SK-MEL-5 (cell line): ENCODE measurements around the gene PDLIM7. TPM values are rescaled to one million over a fixed set of nuclear protein-coding genes. Genes with fewer than 3 reads are reported as not detected.

Source experiments
- DNase-seq: peaks from one replicate; pipeline ENCODE4 v3.0.0-alpha.2; 2016; ENCODE audit warnings: low read depth, low spot score
- in situ Hi-C: cut with HindIII; loops from 2 replicates; pipeline ENCODE4 v1.10.0; 2016; ENCODE audit warnings: low sequenced_read_pairs, high pct_unique_total_duplicates, low pct_unique_long_range_greater_than_20kb
- total RNA-seq: library from RNA; depleted of rRNA; stranded (reverse); fragments of >200 nt; shearing (Covaris generic); gene quantifications from 2 replicates; pipeline ENCODE4 v1.2.3, GENCODE V29; 2014

The PDLIM7 gene
- total RNA-seq, 1 experiment from 2014 or later, result 15.8 TPM

DNA sequence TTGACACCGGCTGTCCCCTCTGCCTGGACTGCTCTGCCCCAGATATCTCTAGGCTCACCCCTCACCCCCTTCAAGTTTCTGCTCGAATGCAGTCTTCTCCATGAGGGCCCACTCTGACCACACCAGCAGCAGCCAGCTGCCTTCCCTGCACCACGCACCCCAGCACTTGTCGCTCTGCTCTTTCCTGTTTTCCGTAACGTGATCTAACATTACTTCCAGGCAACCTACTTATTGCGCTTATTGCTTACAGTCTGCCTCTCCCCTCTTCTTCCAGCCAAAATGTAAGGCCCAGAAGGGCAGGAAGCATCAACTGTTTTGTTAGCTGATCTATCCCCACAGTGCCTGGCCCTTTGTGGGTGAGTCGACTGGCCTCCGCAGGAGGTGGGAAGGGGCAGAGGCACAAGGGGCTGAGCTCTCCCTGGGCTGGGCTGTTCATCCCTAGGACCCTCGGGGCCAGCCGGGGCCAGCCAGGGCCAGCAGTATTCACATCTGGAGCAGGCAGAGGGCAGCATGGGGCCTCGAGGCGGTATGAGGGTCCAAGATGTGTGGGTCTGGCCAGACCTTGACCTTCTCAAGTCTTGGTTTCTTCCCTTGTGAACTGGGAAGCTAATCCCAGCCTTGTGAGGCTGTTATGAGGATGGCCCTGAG lies 12.4 kb downstream of the PDLIM7 start:
- no peak for DNase-seq
- in situ Hi-C loops, result no loop called here

DNA sequence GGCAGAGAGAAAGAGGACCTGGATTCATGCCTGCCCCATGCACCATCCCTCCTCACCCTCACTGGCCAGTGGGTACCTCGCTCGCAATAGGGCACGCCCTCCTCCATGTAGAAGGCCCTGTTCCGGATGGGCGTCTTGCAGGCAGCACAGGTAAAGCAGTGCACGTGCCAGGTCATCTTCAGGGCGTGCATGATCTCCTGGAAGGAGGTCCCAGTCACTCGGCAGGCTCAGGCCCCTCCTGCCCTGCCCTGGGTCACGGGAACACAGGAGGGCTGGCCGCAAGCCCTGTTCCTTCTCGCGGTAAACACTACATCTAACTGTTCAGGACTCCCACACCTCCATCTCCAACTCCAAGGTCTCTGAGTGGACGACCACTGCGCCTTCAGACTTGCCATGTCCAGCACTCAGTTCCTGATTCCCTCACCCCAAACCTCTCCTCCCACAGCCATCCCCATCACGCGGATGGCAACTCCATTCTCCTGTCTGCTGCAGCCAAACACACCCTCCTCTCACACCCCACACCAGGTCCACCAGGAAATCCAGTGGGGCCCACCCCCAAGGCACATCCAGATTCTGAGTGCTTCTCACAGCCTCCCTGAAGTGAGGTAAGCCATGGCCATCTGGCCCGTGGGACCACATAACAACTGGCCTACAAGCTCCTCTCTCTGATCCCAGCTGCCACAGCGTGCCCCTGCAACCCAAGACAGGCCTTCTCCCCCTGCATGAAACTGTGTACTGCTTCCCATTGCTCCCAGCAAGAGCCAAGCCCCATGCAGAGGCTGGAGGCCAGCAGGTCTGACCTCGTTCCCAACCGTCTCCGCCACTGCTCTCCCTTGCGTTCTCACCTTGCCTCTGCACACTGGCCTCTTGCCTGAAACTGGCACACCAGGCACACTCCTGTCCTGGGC lies 13.2 kb downstream of the PDLIM7 start:
- in situ Hi-C loops, result no loop called here
- no peak for DNase-seq

DNA sequence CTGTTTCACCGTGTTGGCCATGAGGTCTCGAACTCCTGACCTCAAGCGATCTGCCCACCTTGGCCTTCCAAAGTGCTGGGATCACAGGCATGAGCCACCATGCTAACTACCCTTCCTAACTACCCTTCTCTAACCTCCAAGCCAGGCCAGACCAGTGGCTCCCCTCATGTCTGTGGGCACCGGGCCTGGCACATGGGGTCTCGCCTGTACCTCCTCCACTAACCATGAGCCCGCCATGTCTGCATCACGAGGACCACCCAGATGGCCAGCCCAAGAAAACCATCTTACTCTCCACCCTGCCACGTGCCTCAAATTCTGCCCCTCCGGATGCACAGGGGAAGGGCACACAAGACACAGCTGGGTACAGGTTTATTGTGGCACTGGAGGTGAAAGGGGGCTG lies 14.4 kb downstream of the PDLIM7 start:
- no peak for DNase-seq
- in situ Hi-C loops, result no loop called here

DNA sequence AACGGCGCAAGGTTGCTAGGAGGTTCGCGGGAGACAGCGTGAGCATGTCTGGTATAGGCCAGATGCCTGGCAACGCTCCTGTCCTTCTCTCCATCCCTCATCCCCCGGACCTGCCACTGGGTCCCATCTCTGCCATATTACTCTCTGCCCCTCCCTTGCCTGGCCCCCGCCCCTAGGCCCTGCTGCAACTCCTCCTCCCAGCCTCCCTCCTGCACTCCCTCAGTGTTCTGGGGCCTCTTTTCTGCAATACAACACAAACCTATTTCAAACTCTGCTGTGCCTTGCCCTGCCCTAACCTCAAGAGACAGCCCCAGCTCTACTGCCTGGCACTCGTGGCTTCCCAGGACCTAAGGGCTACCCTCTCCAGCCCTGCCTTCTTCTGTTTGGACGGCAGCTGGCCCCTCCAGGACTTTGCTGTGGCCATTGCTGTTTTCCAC lies 15.0 kb downstream of the PDLIM7 start:
- no peak for DNase-seq
- in situ Hi-C loops, result no loop called here

DNA sequence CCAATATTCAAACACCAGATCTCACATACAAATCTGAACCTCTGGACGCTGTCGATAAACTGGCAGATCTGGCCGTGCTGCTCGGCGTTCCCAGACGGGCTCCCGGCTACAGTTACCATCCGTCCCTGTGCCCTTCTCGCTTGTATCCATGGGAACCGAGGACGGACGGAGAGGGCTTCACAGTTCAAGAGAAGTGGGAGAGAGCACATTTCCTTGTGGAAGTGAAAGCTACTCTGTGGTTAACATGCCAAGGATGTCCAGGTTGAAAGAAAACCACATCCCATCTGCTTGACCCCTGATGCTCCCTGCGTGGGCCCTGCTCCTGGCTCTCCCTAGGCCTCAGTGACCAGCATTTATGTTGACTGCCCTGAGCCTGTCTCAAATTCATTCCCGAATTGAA lies 17.6 kb downstream of the PDLIM7 start:
- in situ Hi-C loops, result no loop called here
- no peak for DNase-seq

DNA sequence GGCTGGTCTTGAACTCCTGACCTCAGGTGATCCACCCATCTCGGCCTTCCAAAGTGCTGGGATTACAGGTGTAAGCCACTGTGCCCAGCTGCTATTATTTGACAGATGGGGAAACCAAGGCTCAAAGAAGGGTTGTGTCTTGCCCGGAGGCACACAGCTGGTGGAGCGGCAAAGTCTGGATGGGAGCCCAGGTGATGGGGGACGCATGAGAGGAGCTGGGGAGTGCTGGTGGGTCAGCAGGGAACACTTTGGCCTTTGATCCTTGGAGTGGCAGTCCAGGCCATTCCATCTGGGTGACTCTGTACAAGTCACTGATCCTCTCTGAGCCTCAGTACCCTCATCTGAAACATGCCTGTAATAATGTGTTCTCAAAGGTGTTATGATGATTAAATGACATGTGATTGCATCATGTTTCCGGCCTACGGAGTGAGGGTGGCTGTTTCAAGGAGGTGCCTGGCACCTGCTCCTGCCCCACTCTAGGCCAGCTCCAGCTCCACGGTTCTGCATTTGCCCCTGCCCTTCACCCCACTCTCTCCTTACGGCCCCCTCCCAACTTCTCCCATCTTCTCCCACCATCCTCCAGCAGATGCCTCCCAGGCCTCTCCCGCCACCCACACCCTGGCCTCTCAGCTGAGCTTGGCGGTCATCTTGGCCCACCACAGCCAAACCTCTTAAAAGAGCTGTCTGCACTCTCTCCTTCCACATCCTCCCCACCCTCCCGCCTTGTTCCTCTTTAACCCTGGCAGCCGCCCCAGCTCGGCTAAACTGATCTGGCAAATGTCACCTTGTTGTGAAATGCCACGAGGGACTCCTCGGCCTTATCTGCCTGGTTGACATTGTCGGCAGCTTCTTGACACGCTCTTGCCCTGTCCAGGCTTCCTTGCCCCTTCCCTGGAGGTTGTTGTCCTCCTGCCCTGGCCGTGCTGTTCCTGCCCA lies 18.4 kb downstream of the PDLIM7 start:
- no peak for DNase-seq
- in situ Hi-C loops, result no loop called here

DNA sequence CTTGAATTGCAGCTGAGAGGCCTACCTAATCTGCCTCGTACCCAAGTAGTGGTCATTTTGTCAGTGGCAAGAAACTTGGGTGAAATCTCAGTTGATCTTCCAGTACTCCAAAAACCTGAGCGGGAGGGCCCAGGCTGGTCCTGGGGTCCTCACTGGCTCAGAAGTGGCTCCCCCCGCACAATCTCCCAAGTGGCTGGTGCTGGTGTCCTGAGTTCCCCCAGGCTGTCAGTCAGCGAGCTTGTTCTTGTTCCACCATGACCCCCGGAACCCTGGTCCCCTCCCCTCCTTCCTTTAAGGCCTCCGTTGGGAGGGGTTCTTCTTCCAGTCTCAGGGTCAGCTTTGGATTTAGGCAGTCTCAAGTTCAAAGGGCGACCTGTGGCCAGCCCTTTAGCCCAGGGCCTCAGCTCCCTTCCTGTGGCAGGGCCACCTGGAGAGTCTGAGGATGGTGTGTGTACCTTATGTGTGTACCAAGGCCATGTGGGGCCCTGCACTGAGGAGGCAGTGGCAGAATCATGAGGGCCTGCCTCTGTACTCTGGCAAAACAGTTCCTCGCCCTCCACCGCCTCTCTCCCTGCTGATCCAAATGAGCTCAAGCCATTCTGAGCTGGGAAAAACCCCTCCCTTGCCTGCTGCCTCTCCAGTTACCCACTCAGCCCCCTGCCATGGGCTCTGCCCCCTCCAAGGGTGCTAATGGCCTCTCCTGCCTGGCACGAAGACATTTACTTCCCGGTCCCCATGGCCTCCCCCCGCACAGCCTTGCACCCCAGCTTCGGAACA lies 19.5 kb downstream of the PDLIM7 start:
- no peak for DNase-seq
- in situ Hi-C loops, result no loop called here

DNA sequence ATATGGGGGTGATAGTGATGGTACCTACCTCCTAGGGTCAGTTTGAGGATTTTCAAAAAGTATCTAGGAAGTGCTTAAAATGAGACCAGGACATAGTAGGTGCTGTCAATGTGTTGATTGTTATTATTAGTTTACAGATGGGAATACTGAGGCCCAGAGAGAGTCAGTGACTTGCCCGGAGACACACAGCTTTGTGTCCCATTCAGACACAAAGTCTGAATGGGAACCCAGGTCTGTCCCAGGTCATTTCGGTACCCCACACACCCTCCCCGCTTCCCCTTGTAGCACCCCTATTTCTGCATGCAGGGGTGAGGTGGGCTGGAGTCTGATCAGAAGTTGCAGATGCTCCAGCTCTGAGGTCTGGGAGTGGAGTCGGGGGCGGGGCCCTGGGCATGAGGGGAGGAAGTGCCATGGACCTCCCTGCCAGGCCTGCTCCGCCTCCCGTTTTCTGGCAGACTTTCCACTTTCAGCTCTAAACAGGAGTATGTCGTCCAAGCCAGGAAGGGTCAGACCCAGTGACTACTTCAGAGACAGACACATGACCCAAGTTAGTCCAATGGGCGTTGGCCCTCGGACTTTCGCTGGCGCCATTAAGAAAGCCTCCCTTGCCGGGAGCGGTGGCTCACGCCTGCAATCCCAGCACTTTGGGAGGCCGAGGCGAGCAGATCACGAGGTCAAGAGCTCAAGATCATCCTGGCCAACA lies 20.7 kb downstream of the PDLIM7 start:
- no peak for DNase-seq
- in situ Hi-C loops, result no loop called here

DNA sequence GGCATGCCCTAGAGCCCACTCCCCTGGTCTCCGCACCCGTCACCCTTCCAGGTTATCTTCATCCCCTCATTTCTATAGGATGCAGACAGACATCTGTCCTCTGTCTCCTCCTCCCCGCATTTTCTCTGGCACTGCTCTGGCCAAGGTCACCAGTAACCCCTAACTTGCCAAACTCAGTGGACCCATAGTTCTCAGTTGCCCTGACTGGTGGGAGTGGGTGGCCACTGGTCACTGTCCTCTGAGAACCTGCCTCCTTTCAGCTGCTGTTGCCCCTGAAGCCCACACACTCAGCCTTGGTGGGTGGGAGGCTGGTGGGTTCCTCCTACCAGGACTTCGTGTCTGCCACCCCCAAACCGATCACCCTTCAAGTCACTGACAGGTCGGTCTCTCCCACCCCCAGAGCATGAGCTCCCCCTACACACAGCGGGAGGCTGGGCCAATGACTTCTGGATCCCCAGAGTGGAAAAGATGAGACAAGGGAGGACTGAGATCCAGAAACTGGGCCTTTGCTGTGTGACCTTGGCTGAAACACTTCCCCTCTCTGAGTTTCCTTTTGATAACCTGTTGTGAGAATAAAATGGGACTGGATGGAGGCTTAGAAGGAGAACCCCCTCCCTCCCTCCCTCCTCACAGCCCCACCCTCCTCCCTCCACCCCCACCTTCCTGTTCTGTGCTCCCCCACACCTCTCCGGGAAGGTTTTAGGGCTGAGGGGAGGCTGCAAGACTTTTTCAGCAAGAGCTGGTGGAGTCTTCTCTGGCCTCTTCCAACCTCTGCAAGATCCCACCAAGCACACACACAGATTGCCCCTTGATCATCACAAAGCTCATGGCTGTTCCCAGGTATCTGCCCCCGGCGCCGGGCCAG lies 21.6 kb downstream of the PDLIM7 start:
- in situ Hi-C loops, result no loop called here
- no peak for DNase-seq

DNA sequence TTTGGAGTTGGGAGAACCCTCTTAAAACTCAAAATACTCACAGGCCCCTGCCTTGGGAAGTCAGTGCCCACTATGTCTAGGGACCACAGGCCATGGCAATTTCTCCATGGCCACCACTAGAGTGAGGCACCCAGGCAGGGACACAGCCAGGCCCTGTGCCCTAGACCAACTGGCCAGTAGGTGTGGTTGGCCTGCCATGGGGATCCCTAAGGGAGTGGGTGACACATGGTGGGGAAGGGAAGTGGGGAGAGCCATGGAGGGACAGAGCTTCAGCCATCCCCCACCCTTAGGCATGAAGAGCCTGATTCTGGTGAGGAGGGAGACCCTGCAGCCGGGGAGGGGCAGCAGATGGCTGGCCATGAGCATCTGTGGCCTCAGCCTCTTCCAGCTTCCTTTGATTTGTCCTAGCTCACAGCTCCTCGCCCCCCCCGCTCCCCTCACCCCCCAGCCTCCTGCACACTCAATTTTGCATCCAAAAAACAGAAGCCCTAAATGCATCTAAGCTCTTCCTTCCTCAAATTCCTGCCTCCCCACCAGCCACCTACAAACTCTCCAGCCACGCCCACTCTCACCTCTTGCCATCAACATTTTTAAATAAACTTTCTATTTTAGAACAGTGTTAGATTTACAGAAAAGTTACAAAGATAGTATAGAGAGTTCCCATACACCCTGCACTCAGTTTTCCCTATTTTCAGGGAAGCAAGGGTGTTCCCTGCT lies 22.4 kb downstream of the PDLIM7 start:
- no peak for DNase-seq
- in situ Hi-C loops, result no loop called here

DNA sequence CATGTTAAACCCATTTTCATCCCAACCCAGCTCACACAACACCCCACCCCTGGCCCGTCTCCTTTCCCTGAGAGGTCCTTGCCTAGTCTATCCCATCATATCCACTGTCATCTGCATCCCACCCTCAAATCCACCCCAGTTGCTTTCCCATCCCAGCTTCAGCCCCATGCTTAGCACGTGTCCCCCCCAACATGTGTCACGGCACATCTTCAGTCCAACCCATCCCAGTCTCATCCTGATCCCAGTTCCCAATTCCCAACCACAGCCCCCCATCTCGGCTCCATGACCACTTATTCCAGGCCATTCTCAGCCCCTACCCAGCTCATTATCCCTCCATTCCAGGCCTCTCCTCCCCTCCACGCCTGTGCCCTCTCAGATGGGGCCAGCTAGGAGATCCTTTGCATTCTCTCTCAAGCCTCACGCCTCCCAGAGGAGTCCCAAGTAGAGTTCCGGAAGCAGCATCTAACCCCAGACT lies 23.4 kb downstream of the PDLIM7 start:
- in situ Hi-C loops, result no loop called here
- DNase-seq, result no peak

DNA sequence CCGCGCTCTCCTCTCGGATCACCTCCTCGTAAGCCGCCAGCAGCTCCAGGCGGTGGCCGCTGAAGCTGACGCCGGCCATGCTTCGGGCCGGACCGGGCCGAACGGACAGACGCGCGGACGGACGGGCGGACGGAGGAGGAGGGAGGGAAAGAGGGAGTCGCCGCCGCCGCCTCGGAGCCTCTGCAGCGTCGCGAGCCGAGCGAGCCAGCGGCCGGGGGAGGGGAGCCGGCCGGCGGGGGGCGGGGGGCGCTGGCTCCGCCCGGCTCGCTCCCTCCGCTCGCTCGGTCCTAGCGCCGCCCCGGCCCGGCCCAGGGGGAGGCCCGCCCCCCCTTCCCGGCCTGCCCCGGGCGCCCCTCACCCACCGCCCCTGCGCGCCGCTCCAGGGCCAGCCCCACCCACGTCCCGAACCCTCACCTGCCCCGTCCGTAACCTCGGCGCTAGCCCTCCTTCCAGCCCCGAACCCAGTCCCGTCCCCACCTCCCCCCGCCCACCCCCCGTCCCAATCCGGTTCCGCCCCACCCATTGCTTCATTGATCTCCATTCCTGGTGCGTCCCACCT lies 23.9 kb downstream of the PDLIM7 start, which contains the start of gene DBN1:
Gene DBN1 (minus strand): TSS at position 192 of the 559 bp plus-strand sequence. CDS start 113 bp downstream, at position 79.
- peak; percentile 41 for DNase-seq
- in situ Hi-C loops, result no loop called here

DNA sequence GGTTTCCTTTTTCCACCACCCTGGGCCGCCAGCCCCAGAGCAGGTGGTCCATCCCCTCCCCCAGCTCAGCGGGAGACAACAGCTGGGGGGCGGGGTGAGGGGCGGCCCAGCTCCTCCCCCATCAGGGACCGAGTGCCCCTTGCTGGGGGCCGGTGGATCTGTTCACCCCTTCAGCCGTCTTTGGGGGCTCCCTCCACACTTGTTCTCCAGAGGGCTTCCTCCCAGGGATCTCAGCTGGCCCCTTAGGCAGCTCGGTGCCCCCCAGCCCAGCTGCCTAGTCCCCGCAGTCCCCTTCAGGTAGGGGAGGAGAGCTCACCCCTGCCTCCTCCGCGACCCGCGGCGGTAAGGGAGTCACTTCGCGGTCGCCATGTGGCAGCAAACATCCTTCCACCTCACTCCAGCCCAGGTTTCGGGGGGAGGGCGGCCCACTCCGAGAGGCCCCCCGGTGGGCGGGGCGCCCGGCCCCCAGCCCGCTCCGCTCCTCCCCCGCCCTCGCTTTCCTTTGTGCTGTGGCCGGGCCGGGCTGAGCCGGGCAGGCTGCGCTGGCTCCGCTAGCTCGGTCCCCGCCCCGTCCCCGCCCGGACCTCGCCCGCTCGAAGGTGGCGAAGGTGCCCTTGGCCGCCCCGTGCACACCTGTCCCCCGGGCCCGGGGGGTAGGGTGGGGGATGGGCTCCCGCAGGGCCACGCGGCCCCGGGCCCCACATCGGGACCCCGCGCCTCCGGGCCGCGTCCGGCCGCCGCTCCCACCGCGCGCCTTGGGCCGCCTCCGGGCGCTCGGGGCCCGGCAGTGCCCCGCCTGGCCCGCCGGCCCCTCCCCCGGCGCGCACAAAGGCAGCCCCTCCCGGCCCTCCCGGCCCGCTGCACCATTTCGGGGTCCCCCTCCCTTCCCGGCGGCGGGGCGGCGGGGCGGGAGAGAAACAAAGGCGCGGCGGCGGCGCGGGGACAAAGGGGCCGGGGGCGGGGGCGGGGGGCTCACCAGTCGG lies 24.7 kb downstream of the PDLIM7 start:
- in situ Hi-C loops, result no loop called here
- no peak for DNase-seq
